GM21360 (cell line): ENCODE data around the gene STAG1.
"Not testable (repeated sequence)": the region's sequence is repeated elsewhere in the genome, so short reads cannot be mapped to it uniquely, and the experiment has no call there.

Experiments used
- ATAC-seq: cut with Tn5 transposase; IDR thresholded peaks from one replicate; pipeline ENCODE4 v1.9.1; 2021; ENCODE audit warnings: mild to moderate bottlenecking, moderate library complexity; ENCODE audit not compliant: unreplicated experiment

The STAG1 gene

DNA sequence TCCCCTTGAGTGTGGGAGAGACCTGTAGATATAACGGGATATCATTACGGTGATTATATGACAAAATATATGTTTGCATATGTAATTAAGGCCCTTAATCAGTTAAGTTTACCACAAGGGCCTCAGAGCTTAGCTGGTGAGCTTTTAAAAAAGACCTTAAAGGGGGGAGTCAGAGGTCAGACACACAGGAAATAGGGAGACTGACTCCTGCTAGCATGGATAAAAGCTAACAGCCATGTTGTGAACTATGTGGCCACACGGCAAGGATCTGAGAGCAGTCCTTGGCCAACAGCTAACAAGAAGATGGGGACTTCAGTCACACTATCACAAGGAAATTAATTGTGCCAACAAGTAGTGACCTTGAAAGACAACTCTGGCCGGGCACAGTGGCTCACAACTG is 3.1 kb downstream of the STAG1 start:
- ATAC-seq, result no peak

GRCh38 chr3:136745916-136746315 is 6.3 kb downstream of the STAG1 start:
- ATAC-seq, result no peak

DNA sequence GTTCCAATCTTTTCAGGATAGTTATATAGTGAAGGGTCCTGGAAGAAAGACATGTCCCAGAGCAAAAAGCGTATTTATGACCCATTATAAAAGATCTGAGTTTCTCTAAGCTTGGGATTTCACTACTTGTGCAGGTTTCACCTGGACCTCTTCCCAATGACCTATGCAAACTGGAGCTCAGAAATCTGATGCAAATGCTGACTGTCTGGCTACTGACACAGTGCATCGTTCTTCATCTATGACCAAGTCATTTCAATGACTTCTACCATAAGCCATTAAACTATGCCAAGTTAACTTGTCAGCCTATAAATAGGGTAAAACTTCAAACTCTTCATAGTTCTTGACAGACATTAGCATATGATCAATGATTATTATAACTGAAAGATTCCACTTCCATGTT is 11.1 kb downstream of the STAG1 start:
- ATAC-seq, result no peak

- ATAC-seq, result no peak
Observed at GRCh38 chr3:136740351-136740958, 11.7 kb downstream of the STAG1 start.

GRCh38 chr3:136736950-136737349 is 15.2 kb downstream of the STAG1 start:
- not testable (repeated sequence) for ATAC-seq

DNA sequence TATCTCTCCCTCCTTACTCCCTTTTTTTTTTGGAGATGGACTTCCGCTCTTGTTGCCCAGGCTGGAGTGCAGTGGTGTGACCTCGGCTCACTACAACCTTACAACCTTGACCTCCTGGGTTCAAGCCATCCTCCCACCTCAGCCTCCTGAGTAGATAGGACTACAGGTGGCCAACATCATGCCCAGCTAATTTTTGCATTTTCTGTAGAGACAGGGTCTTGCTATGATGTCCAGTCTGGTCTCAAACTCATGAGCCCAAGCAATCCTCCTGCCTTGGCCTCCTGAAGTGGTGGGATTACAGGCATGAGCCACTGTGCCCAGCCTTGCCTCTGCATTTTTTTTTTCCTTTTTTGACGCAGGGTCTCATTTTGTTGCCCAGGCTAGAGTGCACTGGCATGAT is 17.1 kb downstream of the STAG1 start:
- no peak for ATAC-seq

DNA sequence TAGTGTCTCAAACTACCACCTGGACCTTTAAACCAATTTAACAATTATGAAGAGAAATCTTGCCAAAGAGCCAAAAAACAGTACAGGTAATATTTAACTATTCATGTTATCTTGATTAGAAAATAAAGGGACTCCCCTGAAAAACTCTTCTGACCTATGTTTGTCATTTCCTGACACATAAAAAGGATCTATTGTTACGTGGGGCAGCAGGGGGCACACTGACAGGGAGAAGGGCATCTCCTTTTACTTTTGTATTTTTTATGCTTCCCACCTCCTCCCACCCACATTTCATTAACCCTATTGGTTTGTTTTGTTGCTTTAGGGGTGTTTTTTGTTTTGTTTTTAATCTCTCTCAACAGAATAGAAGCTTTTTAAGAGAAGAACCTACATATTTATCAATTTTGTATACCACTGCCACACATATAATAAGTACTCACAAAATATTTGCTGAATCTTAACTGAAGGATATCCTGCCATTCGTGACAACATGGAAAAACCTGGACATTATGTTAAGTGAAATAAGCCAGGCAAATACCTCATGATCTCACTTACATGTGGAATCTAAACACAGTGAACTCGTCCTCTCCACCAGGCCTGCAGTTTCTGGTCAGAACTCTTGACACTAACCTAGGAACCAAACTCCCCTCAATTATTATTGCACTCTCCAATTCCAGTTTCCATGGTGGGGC is 17.7 kb downstream of the STAG1 start:
- ATAC-seq, result no peak

DNA sequence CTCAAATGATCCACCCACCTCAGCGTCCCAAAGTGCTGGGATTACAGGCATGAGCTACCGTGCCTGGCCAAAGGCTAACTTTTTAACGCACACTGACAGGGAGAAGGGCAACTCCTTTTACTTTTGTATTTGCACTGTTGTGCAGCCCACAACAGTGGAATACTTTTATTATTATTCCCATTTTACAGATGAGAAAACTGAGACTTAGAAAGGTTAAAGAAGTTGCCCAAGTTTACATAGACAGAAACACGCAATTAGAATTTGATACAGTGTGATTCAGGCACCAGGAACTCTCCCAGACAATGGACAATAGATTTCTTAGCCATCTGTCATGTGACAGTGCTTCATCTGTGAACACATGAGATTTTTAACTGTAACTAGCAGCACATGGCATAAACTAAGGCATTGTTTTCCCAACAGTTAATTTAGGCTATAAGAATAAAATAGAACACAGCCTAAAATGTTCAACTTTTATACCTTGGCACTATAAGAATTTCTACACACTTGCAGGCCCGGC is 18.8 kb downstream of the STAG1 start:
- no peak for ATAC-seq

DNA sequence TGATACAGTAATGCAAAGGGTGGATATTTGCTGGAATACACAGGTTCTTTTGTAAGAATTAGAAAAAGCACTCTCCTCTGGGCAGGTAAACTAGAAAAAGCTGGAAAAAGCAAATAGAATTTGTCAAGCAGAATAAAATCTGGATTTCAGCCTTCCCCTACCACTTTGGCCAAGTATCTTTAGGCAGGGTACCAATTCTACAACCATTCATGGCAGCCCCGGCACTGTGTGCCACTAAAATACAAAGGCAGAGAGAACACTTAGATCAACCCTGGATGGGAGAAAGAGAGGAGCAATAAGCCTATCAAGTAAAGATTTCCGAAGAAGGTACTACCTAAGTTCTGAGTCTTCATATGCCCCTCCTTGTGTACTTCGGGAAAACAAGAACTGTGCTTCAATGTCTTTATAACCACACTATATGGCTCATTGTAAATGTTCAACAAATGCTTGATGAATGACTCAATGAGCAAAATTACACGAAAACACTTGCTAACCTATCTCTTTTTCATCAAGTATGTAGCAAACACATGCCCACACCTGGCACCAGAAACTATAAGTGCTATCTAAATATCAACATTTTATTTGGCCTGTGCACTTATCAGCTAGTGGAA is 20.8 kb downstream of the STAG1 start:
- ATAC-seq, result no peak

DNA sequence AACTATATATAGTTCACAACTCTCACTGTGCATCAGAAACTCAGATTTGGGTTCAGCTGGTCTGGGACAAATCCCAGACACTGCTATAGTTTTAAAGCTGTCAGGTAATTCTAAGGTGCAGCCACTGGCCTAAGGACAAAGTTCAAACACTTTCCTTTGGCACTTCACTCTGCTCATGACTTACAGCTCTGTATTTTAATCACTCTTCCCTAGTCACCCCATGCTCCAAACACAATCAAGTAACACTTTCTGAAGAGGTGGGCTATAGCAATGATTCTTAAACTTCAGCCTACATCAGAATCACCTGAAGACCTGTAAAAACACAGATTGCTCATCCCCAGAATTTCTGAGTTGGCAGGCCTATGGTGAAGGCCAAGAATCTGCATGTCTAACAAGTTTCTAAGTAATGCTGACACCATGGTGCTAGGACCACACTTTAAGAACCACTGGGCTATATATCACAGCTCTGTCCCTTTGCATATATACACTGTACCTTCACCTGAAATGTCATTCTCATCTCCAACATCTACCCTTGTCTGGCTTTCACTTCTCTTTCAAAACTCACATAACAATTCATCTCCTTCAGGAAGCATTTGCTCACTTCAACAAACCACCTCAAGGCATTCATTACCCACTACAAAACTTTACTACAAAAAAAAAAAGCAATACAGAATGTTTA is 21.4 kb downstream of the STAG1 start:
- peak; percentile 39 for ATAC-seq

GRCh38 chr3:136728918-136729317 is 23.3 kb downstream of the STAG1 start:
- ATAC-seq, result no peak

GRCh38 chr3:136728473-136728872 is 23.7 kb downstream of the STAG1 start:
- ATAC-seq, result no peak

DNA sequence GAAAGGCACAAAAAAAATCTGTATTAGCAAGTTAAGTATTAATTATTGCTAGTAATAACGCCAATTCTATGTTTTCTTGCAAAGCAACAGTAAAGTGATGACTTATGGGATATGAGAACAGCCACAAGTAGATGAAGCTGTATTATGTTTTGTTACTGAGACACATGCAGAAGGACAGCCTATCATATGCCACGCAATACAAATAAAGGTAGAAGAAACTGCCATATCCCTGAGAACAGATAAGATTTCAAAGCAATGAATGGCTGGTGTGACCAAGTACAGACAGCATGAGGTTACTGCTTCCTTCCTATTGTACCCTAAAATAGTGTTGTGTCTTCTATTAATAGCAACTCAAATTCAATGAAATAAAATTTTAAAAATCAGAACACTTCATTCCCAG is 26.7 kb downstream of the STAG1 start:
- no peak for ATAC-seq

GRCh38 chr3:136722916-136723315 is 29.3 kb downstream of the STAG1 start:
- not testable (repeated sequence) for ATAC-seq

- not testable (repeated sequence) for ATAC-seq
Observed at GRCh38 chr3:136722399-136722798, 29.8 kb downstream of the STAG1 start.

DNA sequence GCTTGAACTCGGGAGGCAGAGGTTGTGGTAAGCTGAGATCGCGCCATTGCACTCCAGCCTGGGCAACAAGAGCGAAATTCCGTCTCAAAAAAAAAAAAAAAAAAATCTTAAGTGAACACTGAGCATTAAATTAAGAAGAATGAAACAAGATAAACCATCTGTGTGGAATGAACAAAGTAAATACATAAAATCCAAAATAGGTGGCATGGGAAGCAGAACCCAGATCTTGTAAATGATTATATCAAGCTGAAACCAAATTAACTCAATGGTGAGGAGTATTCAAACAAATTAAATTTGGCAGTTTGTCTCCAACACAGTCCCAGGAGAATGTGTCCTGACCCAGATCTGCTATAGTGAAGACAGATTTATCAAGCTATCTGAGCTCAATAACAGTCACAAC is 32.1 kb downstream of the STAG1 start:
- ATAC-seq, result no peak

GRCh38 chr3:136716629-136717028 is 35.5 kb downstream of the STAG1 start:
- no peak for ATAC-seq

DNA sequence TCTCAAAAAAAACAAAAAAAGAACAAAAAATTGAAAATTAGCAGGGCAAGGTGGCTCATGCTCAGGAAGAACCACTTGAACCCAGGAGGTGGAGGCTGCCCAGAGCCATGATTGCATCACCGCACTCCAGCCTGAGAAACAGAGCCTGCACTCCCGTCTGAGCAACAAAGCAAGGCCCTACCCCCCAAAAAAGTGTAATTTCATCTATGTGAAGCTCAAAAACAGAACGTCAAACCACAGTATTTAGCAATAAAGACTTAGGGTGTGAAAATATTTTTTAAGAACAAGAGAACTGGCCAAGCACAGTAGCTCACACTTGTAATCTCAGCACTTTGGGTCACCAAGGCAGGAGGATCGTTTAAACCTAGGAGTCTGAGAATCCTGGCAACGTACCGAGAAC is 38.2 kb downstream of the STAG1 start:
- ATAC-seq, result no peak

DNA sequence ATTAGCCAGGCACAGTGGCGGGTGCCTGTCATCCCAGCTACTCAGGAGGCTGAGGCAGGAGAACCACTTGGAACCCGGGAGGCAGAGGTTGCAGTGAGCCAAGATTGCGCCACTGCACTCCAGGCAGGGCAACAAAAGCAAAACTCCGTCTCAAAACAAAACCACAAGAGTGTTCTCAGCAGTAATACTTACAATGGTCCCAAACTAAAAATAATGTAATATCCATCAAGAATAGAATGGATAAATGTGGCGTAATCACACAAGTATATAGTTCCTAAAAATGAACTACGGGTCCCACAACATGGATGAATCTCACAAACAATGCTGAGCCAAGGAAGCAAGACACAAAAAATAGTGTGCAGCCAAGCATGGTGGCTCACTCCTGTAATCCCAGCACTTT is 39.2 kb downstream of the STAG1 start:
- ATAC-seq, result no peak

DNA sequence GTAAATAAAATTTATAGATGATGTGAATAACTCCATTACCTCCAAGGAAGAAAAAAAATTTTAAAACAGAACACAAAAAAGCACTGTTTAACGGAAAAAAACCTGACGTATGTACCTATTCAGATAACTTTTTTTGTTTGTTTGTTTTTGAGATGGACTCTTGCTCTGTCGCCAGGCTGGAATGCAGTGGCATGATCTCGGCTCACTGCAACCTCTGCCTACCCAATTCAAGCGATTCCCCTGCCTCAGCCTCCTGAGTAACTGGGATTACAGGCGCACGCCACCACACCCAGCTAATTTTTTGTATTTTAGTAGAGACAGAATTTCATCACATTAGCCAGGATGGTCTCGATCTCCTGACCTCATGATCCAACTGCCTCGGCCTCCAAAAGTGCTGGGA is 40.3 kb downstream of the STAG1 start:
- not testable (repeated sequence) for ATAC-seq

DNA sequence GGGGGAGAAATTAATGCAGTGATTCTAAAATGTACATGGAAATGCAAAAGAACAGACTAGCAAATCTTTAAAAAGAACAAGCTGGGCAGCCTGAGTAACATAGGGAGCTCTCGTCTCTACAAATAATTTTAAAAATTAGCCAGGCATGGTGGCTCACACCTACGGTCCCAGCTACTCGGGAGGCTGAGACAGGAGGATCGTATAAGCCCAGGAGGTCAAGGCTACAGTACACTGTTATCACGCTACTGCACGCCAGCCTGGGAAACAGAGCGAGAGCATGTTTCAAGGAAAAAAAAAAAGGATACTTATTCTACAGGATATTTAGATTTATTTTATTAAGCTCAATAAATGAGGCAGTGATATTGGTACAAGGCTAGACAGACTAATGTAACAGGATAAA is 40.9 kb downstream of the STAG1 start:
- ATAC-seq, result no peak

DNA sequence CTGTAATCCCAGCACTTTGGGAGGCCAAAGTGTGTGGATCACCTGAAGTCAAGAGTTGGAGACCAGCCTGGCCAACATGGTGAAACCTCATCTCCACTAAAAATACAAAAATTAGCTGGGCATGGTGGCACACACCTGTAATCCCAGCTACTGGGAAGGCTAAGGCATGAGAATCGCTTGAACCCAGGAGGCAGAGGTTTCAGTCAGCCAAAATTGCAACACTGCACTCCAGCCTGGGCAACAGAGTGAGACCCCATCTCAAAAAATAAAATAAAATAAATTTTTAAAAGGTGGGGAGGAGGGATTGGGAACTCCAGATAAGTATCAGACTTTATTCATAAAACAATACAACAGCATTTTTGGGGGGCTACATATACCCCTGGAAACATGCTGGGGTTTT is 42.4 kb downstream of the STAG1 start:
- not testable (repeated sequence) for ATAC-seq
